HepG2 (cell line): ENCODE results near the gene CCDC3. TPM values are rescaled to one million over a fixed set of nuclear protein-coding genes. Genes with fewer than 3 reads are reported as not detected.

Experiments
- ATAC-seq: fragments of 200-7000 bp; cut with Tn5 transposase; 3 replicates; pipeline ENCODE4 v1.9.1; 2020; ENCODE audit warnings: mild to moderate bottlenecking, moderate library complexity
- BruUV-seq: library from RNA; stranded (reverse); fragments of 400-500 nt; replicated peaks from 2 replicates; lab custom pipeline; 2021; lab: Mats Ljungman, UMichigan
- CTCF ChIA-PET: fragments of 300-600 bp; formaldehyde crosslinking; extraction: SDS; loops from one replicate; lab custom pipeline; 2021; ENCODE audit warnings: low total read pairs, inconsistent platforms, low intra/inter-chr PET ratio; lab: Yijun Ruan, JAX
- POLR2A ChIA-PET: fragments of 350-600 bp; sonication (Branson Sonifier 250); formaldehyde crosslinking; loops from one replicate; lab custom pipeline; 2020; ENCODE audit warnings: antibody characterized with exemption, inconsistent platforms; lab: Yijun Ruan, JAX
- DNase-seq: peaks from one replicate; pipeline ENCODE4 v3.0.0-alpha.2; 2015; ENCODE audit warnings: low spot score
- FAIRE-seq: peaks from 3 replicates; lab custom pipeline; 2011; peaks lifted over from hg19 to GRCh38; lab: Jason Lieb, UNC
- H2AFZ ChIP-seq: one replicate; pipeline ENCODE4 v1.6.1; 2011; ENCODE audit warnings: low read length, inconsistent platforms
- H3K27ac ChIP-seq: fragments of 300-600 bp; 3 replicates; pipeline ENCODE4 v1.8.0; 2011; ENCODE audit warnings: mixed run types, mild to moderate bottlenecking, mixed read lengths, low read length, inconsistent platforms; ENCODE audit not compliant: insufficient read depth; ENCODE audit errors: extremely low read length
- H3K27me3 ChIP-seq, 2 experiments: fragments of 200-600 bp in 1 of 2; 2 replicates in 1 of 2; 3 replicates in 1 of 2; pipeline versions ENCODE4 v1.6.0 to v1.8.0; 2011; ENCODE audit warnings: low read length in 2 of 2, mild to moderate bottlenecking in 2 of 2, moderate library complexity in 2 of 2, inconsistent platforms in 1 of 2; ENCODE audit not compliant: insufficient read depth in 2 of 2, control insufficient read depth in 1 of 2
- H3K36me3 ChIP-seq, 2 experiments: fragments of 200-600 bp in 1 of 2; replicated peaks in 1 of 2; 2 replicates in 1 of 2; 3 replicates in 1 of 2; pipeline versions ENCODE4 v1.5.1 to v1.8.0; 2011; ENCODE audit warnings: low read length in 2 of 2, inconsistent platforms in 1 of 2; ENCODE audit not compliant: insufficient read depth in 2 of 2, control insufficient read depth in 1 of 2
- H3K4me1 ChIP-seq: 2 replicates; pipeline ENCODE4 v1.5.1; 2012; ENCODE audit warnings: low read length, inconsistent platforms; ENCODE audit not compliant: insufficient read depth
- H3K4me2 ChIP-seq: 2 replicates; pipeline ENCODE4 v1.6.0; 2011; ENCODE audit warnings: low read depth, low read length, inconsistent platforms
- H3K4me3 ChIP-seq, 3 experiments: fragments of 200-600 bp in 1 of 3; sonication (generic), shearing (Covaris generic) in 1 of 3; replicated peaks in 1 of 3; 2 replicates each; pipeline ENCODE4 v1.5.1; 2011 to 2016; ENCODE audit warnings: low read length in 3 of 3, inconsistent platforms in 2 of 3, low read depth in 2 of 3, mild to moderate bottlenecking in 2 of 3, control low read depth in 1 of 3, mixed read lengths in 1 of 3; ENCODE audit not compliant: insufficient read depth in 1 of 3
- H3K79me2 ChIP-seq: one replicate; pipeline ENCODE4 v1.6.1; 2011; ENCODE audit warnings: low read length, inconsistent platforms; ENCODE audit not compliant: insufficient read depth
- H3K9ac ChIP-seq: 2 replicates; pipeline ENCODE4 v1.6.0; 2011; ENCODE audit warnings: mild to moderate bottlenecking, low read depth, low read length, inconsistent platforms; ENCODE audit not compliant: insufficient read depth
- H3K9me3 ChIP-seq: 2 replicates; pipeline ENCODE4 v1.5.1; 2012; ENCODE audit warnings: mild to moderate bottlenecking, low read length
- H4K20me1 ChIP-seq: 2 replicates; pipeline ENCODE4 v1.6.0; 2011; ENCODE audit warnings: inconsistent platforms, mild to moderate bottlenecking, low read length, moderate library complexity; ENCODE audit not compliant: insufficient read depth
- BCL6 ChIP-seq: IDR thresholded peaks from 2 replicates; pipeline ENCODE4 v1.6.1; 2016; ENCODE audit warnings: missing genetic modification reagents, missing compliant biosample characterization
- MEF2D ChIP-seq: sonication (generic); formaldehyde crosslinking; IDR thresholded peaks from 2 replicates; pipeline ENCODE4 v1.5.1; 2020; ENCODE audit warnings: mild to moderate bottlenecking, missing genetic modification reagents
- MYNN ChIP-seq: sonication (generic); formaldehyde crosslinking; IDR thresholded peaks from 2 replicates; pipeline ENCODE4 v1.4.0; 2020; ENCODE audit warnings: mild to moderate bottlenecking, low read depth, missing genetic modification reagents
- PATZ1 ChIP-seq: sonication (generic); formaldehyde crosslinking; IDR thresholded peaks from 2 replicates; pipeline ENCODE4 v1.4.0; 2020; ENCODE audit warnings: missing genetic modification reagents
- STAT6 ChIP-seq: sonication (generic); formaldehyde crosslinking; IDR thresholded peaks from 2 replicates; pipeline ENCODE4 v1.4.0; 2020; ENCODE audit warnings: missing genetic modification reagents, mild to moderate bottlenecking, borderline replicate concordance
- ZFX ChIP-seq: sonication (generic); formaldehyde crosslinking; IDR thresholded peaks from 2 replicates; pipeline ENCODE4 v1.4.0; 2020; ENCODE audit warnings: mild to moderate bottlenecking, low read depth, missing genetic modification reagents, moderate library complexity
- ZNF207 ChIP-seq: fragments of 450-650 bp; IDR thresholded peaks from 2 replicates; pipeline ENCODE4 v1.6.1; 2016; ENCODE audit warnings: antibody characterized with exemption, borderline replicate concordance
- ZNF225 ChIP-seq: sonication (generic); formaldehyde crosslinking; IDR thresholded peaks from 2 replicates; pipeline ENCODE4 v1.4.0; 2020; ENCODE audit warnings: mild to moderate bottlenecking, missing genetic modification reagents
- ZNF543 ChIP-seq: sonication (generic); formaldehyde crosslinking; IDR thresholded peaks from 2 replicates; pipeline ENCODE4 v1.4.0; 2020; ENCODE audit warnings: mild to moderate bottlenecking, missing genetic modification reagents
- ZNF703 ChIP-seq: sonication (generic); formaldehyde crosslinking; IDR thresholded peaks from 2 replicates; pipeline ENCODE4 v1.5.1; 2020; ENCODE audit warnings: missing genetic modification reagents, mild to moderate bottlenecking, moderate library complexity, borderline replicate concordance
- WGBS: methylation state at CpG from one replicate; pipeline ENCODE4 v1.1.6; 2017; ENCODE audit warnings: low lambda C conversion rate; 5-methylcytosine and 5-hydroxymethylcytosine counted together
- in situ Hi-C: cut with HindIII; loops from 2 replicates; pipeline ENCODE4 v1.10.0; 2017; ENCODE audit warnings: low pct_unique_long_range_greater_than_20kb; ENCODE audit not compliant: extremely low pct_ligation_motif_present
- intact Hi-C: fragments of 100-400 bp; cut with micrococcal nuclease; formaldehyde crosslinking; loops from one replicate; pipeline ENCODE4 v1.10.0; 2022; ENCODE audit not compliant: unreplicated experiment
- polyA plus RNA-seq, 8 experiments: library from polyadenylated mRNA; depleted of rRNA in 3 of 8; stranded (reverse) in 7 of 8; unstranded in 1 of 8; fragments of >200 nt; fragmentation: Illumina TruSeq in 4 of 8; extraction: Trizol in 4 of 8; gene quantifications; 2 replicates each; pipeline versions ENCODE4 v1.2.1 to v1.2.3, GENCODE V29; 2011 to 2016; ENCODE audit warnings: low read depth in 4 of 8, missing spikeins in 1 of 8, mixed read lengths in 1 of 8; ENCODE audit not compliant: insufficient read depth in 1 of 8
- total RNA-seq, 5 experiments: library from RNA; depleted of rRNA; stranded (reverse); fragments of >200 nt; fragmentation: Illumina TruSeq; extraction: Trizol; gene quantifications; 2 replicates each; pipeline ENCODE4 v1.2.3, GENCODE V29; 2016; ENCODE audit warnings: low read depth in 1 of 5

The CCDC3 gene
- total and polyA plus RNA-seq, 2 of the 13 experiments (the other 11 are each of a cell fraction or from before 2014, with no cell fraction given) = not detected

DNA sequence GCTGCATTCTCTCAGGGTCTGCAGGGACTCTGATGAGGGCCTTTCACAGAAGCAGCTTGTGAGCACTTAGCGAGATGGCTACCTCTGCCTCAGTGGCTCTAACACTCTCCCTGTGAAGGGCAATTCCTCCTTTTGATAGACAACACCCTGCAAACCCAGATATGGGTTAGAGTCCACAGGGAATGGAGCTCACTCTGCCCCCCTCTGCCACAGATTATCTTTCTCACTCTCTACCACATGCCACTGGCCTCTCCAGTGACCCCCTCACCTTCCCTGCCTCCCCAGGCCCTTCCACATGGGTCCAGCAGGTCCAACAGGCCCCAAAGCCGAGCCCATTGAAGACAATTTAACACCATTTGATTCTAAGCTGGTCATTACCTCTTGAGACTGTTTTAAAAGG is 72.1 kb downstream of the CCDC3 start:
- ChIA-PET POLR2A (no interaction called here), CTCF (no interaction called here)
- H4K20me1 ChIP-seq = no peaks in the 10 kb centered on the region
- no peaks in the 10 kb centered on the region for H3K79me2 ChIP-seq
- no peaks in the 10 kb centered on the region for H3K36me3 ChIP-seq
- DNase-seq (no peak), FAIRE-seq (no peak), ATAC-seq (no peak)
- intact Hi-C loops = no loop called here
- peaks cover 0 to 3% of the 10 kb centered on the region in 2 experiments; a peak in 1 of 5 replicates for H3K27me3 ChIP-seq
- H3K9ac ChIP-seq = no peak overlapping the region
- H3K4me1 ChIP-seq = no peaks in the 10 kb centered on the region
- in situ Hi-C loops = no loop called here
- TF ChIP-seq ZNF703 (CRISPR knock-in tag) (no peak), MEF2D (CRISPR knock-in tag) (no peak), ZNF225 (CRISPR knock-in tag) (no peak), ZNF207 (no peak), BCL6 (CRISPR knock-in tag) (no peak), PATZ1 (CRISPR knock-in tag) (no peak), STAT6 (CRISPR knock-in tag) (no peak), ZFX (CRISPR knock-in tag) (no peak), ZNF543 (CRISPR knock-in tag) (no peak), MYNN (no peak)
- TF ChIP-seq, all 625 proteins: peak for 0
- WGBS = 8% methylated on average over 2 of the region's 2 CpGs
- no peak overlapping the region for H3K4me2 ChIP-seq
- no peak overlapping the region for H3K27ac ChIP-seq
- H2AFZ ChIP-seq = no peak overlapping the region
- BruUV-seq = no TSS peak
- H3K9me3 ChIP-seq = no peaks in the 10 kb centered on the region
- no peak overlapping the region for H3K4me3 ChIP-seq
